ENCODE measurements around the gene EFNA5. TPM values are rescaled to one million over a fixed set of nuclear protein-coding genes. Genes with fewer than 3 reads are reported as not detected.

Gene EFNA5
- total RNA-seq, 1 experiment from 2014 or later = 0.22 TPM

GRCh38 chr5:107633171-107633901 lies 37.4 kb downstream of the EFNA5 start (continued):
- no peak for TF ChIP-seq SP1 (IDR thresholded peaks at IDR 0.05; ENCODE audit: low read depth)
- no peak for TF ChIP-seq SRF (IDR thresholded peaks at IDR 0.05; ENCODE audit: low read depth)
- TF ChIP-seq POLR2A (IDR thresholded peaks at IDR 0.05; ENCODE audit: borderline replicate concordance, extremely low read depth, insufficient read depth, insufficient read length) = no peak

GRCh38 chr5:107631805-107632362 lies 38.9 kb downstream of the EFNA5 start:
- ChIA-PET CTCF (no interaction called here), POLR2A (no interaction called here), RAD21 (ENCODE audit: low non-redundant PET in 1 of 2, low total read pairs in 2 of 2, uncharacterized antibody in 2 of 2, unreplicated experiment in 2 of 2) (no interaction called here)
- H3K27ac ChIP-seq (ENCODE audit: low read depth, low read length) = no peak overlapping the region
- no peak overlapping the region for H3K4me3 ChIP-seq (replicated peaks in 1 of 2; ENCODE audit: low read depth in 1 of 2, low read length in 2 of 2)
- no peaks in the 10 kb centered on the region for H3K36me3 ChIP-seq (ENCODE audit: control insufficient read depth in 1 of 2, insufficient read depth in 2 of 2, low read length in 2 of 2)
- DNase-seq (ENCODE audit: low read depth, low spot score) (no peak), ATAC-seq (no peak)
- intact Hi-C loops (cut with micrococcal nuclease) = loop anchor here (5.0 kb wide), 1 partner anchor 895 kb away; no protein-coding TSS in a partner anchor
- H3K9ac ChIP-seq (ENCODE audit: low read length) = no peak overlapping the region
- no TSS peak for BruUV-seq (replicated peaks)
- no peaks in the 10 kb centered on the region for H4K20me1 ChIP-seq (ENCODE audit: insufficient read depth)
- no peaks in the 10 kb centered on the region for H3K27me3 ChIP-seq (ENCODE audit: insufficient read depth, low read length)
- H3K79me2 ChIP-seq (ENCODE audit: insufficient read depth, low read length) = no peaks in the 10 kb centered on the region
- TF ChIP-seq SP1 (IDR thresholded peaks at IDR 0.05; ENCODE audit: low read depth) = no peak
- TF ChIP-seq, protein P1, sequence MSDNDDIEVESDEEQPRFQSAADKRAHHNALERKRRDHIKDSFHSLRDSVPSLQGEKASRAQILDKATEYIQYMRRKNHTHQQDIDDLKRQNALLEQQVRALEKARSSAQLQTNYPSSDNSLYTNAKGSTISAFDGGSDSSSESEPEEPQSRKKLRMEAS (IDR thresholded peaks at IDR 0.05) = no peak
- TF ChIP-seq ZFX (IDR thresholded peaks at IDR 0.05) = no peak
- no peak for TF ChIP-seq POLR2AphosphoS5 (IDR thresholded peaks at IDR 0.05; ENCODE audit: low read depth, low read length)
- no peak for TF ChIP-seq JUND (IDR thresholded peaks at IDR 0.05)
- no peak for TF ChIP-seq ELF1 (IDR thresholded peaks at IDR 0.05; ENCODE audit: borderline replicate concordance, low read depth)
- no peak for TF ChIP-seq ZBTB33 (IDR thresholded peaks at IDR 0.05; ENCODE audit: extremely low read depth, insufficient replicate concordance, low read length)
- TF ChIP-seq SIN3A (IDR thresholded peaks at IDR 0.05; ENCODE audit: low read depth) = no peak
- no peak for TF ChIP-seq ZNF274 (IDR thresholded peaks at IDR 0.05; ENCODE audit: low read depth, low read length)
- no peak for TF ChIP-seq EZH2phosphoT487 (IDR thresholded peaks at IDR 0.05; ENCODE audit: borderline replicate concordance)
- no peak overlapping the region for H2AFZ ChIP-seq (ENCODE audit: low read depth, low read length, poor library complexity, severe bottlenecking)
- H3K9me2 ChIP-seq (ENCODE audit: insufficient read depth) = no peaks in the 10 kb centered on the region
- H3K4me2 ChIP-seq (ENCODE audit: low read length) = no peak overlapping the region
- no peaks in the 10 kb centered on the region for H3K4me1 ChIP-seq (ENCODE audit: control insufficient read depth in 1 of 2, insufficient read depth in 2 of 2, low read length in 2 of 2)
- H3K9me3 ChIP-seq (ENCODE audit: control insufficient read depth in 1 of 2, insufficient read depth in 1 of 2, low read depth in 1 of 2, low read length in 2 of 2) = no peaks in the 10 kb centered on the region
